ENCODE results near the gene RAP1B. TPM values are rescaled to one million over a fixed set of nuclear protein-coding genes. Genes with fewer than 3 reads are reported as not detected.

Gene RAP1B
- polyA plus RNA-seq, 1 experiment, result 278 TPM

GRCh38 chr12:68695454-68695853 is 84.8 kb downstream of the RAP1B start:
- no peak overlapping the region for H3K27ac ChIP-seq (ENCODE audit: low read depth, low read length)
- H3K4me3 ChIP-seq (ENCODE audit: low read depth, low read length), result no peak overlapping the region
- no peak for TF ChIP-seq CTCF (IDR thresholded peaks at IDR 0.05; ENCODE audit: low read depth, low read length)
- ChIA-PET POLR2A (no interaction called here), CTCF (no interaction called here)
- DNase-seq (ENCODE audit: low read depth, low spot score), result no peak
- no peaks in the 10 kb centered on the region for H3K9me3 ChIP-seq (ENCODE audit: control insufficient read depth, insufficient read depth, low read length)
- H3K27me3 ChIP-seq (ENCODE audit: control insufficient read depth, insufficient read depth, low read length), result no peaks in the 10 kb centered on the region

GRCh38 chr12:68699486-68699885 is 88.8 kb downstream of the RAP1B start:
- ChIA-PET POLR2A (no interaction called here), CTCF (no interaction called here)
- Histone ChIP-seq H3K9me3 (ENCODE audit: control insufficient read depth, insufficient read depth, low read length) (no peaks in the 10 kb centered on the region), H3K27me3 (ENCODE audit: control insufficient read depth, insufficient read depth, low read length) (no peaks in the 10 kb centered on the region), H3K27ac (ENCODE audit: low read depth, low read length) (no peak overlapping the region), H3K4me3 (ENCODE audit: low read depth, low read length) (no peak overlapping the region)
- no peak for DNase-seq (ENCODE audit: low read depth, low spot score)
- no peak for TF ChIP-seq CTCF (IDR thresholded peaks at IDR 0.05; ENCODE audit: low read depth, low read length)

Small RNA genes lying within 50 kb of the gene (small RNA-seq; reads per million reads assigned to genes)
- gene RF00017 (ENCODE audit: insufficient read length, low read depth) (not detected), gene SNORA70G (ENCODE audit: insufficient read length, low read depth) (not detected)

Other genes starting within 250 kb of the RAP1B start
- gene NUP107, start 76.1 kb downstream of the RAP1B start, polyA plus RNA-seq (2011; rRNA removed), result 31.5 and 46.7 TPM in 2 replicates
- gene SLC35E3, start 135.3 kb downstream of the RAP1B start, polyA plus RNA-seq (2011; rRNA removed), result 7.7 and 9.2 TPM in 2 replicates
- gene MDM2, start 197.3 kb downstream of the RAP1B start, polyA plus RNA-seq (2011; rRNA removed), result 75.0 and 82.2 TPM in 2 replicates

All from AG04450 (cell line).